Measurements from ENCODE around the gene OR2K2.

DNA sequence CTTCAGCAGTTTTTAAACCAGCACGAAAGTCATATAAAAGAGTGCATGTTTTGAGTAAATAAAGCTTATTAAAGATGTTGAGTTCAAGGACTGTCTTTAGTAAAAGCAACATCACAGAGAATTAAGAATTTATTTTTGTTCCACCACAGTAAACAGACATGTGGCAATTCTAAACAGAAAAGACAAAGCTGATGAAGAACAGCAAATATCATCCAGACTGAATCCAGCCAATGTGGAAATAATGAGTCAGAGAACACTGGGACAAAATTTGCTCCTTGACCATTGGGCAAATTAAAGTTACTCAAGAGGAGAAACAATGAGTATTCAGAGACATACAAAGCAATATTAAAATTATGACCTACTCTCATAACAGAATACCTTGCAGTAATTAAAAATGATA is 28.8 kb downstream of the OR2K2 start:
- TF ChIP-seq CTCF (IDR thresholded peaks at IDR 0.05; ENCODE audit: insufficient read depth, low read length, poor library complexity, severe bottlenecking) = no peak
- no peak for TF ChIP-seq EZH2phosphoT487 (conservative IDR thresholded peaks at IDR 0.05; ENCODE audit: low read length)

All from SU-DHL-6 (cell line).